GM21367 (cell line): Measurements from ENCODE around the gene GABRD.
A peak's percentile ranks its signal among the peaks of the same experiment; 100 is the strongest.

Source experiments
- ATAC-seq: cut with Tn5 transposase; IDR thresholded peaks from one replicate; pipeline ENCODE4 v1.9.1; 2021; ENCODE audit not compliant: unreplicated experiment

Gene GABRD

DNA sequence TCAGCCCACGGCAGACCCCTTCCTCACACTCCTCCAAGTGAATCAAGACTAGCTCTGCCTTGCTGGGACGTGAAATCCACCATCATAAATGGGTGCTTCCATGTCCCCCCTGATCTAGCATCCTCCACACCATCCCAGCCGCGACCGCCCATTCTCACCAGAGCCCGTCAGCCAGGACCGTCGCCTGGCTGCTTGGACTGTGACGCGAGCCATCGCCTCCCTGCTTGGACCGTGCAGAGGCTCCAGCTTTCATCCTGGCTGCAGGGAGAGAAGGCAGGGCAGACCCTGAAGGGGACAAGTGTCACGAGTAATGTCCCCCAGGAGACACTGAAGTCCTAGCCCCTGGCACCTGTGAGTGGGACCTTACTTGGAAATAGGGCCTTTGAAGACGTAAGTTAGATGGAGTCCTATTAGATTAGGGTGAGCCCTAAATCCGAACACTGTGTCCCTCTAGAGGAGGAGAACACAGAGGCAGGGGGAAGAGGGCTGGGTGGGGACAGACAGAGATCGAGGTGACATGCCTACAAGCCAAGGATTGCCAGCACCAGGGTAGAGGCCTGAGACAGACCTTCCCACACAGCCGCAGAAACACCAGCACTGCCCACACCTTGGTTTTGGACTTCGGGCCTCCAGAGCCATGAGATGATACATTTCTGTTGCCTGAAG lies 18.3 kb downstream of the GABRD start:
- ATAC-seq, result no peak

DNA sequence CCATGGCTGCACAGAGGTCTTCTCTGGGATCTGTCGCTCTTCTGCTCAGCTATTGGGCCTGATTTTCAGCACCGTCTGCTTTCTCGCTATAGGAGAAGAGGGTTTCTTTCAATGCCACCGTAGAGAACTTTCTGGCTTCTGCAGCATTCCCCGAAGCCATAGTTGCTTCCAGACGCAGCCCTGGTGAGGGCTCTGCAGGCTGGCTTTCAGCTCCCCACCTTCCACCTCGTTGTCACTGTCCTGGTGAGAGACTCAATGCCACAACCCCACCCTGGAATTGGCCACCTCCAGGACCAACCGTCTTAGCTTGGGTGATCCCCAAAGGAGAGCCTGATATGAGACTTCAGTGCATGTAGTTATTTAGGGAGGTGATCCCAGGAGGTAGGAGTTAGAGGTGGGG lies 19.1 kb downstream of the GABRD start:
- no peak for ATAC-seq

DNA sequence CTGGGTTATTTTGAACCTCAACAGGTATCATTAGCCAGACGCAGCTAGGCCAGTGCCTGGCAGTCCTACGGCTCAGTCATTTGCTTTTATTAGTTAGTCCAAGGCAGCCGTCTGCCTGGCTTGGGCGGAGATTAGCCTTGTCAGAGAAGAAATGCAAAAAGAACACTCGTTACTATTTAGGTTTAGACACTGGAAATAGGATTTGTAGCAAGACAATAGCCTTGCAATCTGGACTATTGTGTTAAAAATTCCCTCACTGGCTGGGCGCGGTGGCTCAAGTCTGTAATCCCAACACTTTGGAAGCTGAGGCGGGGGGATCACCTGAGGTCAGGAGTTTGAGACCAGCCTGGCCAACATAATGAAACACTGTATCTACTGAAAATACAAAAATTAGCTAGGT lies 20.1 kb downstream of the GABRD start:
- no peak for ATAC-seq

DNA sequence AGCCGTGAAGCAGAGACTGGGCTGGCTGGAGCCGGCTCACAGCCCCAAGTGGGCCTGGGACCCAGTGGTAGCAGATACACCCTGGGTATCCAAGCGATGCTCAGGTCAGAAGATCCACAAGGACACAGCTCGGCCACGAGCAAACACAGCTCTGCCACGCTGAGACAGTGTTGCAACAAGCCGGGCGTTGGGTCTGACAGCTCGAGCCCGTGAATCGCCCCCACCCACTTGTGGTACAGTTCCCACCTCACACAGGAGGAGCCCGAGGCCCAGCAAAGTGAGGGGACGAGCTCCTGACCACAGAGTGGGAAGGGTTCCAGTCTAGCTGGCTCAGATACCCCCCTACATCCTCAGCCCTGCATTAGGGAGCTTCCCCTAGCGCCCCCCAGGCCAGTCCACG lies 22.2 kb downstream of the GABRD start:
- ATAC-seq, result no peak

DNA sequence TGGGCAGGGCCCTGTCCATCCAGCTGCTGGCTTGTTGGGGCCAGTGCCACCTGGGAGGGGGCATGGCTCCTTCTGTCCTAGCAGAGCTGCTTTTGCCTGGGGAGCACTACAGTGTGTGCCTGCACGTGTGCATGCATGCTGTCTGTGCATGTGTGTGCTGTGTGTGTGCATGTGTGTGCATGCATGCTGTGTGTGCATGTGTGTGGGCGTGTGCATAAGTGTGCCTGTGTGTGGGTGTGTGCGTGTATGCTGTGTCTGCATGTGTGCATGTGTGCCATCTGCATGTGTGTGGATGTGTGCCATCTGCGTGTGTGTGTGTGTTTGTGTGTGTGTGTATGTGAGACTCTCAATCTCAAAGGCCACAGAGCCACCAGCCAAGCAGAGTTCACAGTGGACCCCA lies 22.7 kb downstream of the GABRD start:
- ATAC-seq, result no peak

DNA sequence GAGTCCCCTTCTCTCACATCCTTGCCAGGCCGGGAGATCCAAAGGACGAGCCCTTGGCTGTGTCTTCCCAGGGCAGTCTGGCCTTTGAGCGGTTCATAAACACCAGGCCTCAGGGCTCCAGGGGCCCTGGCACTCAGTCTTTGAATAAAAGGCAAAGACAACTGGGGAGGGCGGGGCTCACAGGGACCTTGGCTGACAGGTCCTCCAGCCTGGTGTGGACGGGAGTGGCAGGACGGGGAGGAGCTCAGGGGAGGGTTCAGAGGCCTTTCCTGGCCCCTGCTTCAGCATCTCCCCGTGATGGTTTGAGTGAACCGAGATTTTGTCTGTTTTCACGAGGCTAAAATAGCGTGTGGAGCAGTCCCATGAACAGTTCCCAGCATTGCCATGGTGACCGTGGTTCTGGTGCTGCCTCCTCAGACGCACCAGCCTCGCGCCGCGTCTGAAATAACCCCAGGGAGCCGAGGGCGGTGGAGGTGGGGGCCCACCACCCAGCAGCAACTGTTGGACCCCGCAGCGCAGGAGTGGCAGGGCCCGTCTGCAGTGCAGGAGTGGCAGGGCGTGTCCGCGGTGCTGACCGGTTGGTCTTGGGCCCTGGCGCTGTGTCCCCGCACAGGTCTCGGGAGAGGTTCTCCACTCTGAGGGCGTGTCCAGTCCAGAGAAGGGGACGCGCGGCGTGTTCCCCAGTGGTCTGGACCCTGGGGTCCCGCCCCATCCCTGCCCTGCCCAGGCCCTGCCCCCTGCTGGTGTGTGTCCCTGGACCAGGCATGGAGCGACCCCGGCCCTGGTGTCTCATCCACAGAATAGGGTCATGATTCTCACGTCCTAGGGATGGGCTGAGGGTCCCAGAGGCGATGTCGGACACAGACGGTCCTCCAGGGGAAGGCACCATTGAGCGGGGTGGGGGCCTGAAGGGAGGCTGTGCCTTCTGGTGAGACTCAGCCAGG lies 24.0 kb downstream of the GABRD start:
- ATAC-seq, result no peak

DNA sequence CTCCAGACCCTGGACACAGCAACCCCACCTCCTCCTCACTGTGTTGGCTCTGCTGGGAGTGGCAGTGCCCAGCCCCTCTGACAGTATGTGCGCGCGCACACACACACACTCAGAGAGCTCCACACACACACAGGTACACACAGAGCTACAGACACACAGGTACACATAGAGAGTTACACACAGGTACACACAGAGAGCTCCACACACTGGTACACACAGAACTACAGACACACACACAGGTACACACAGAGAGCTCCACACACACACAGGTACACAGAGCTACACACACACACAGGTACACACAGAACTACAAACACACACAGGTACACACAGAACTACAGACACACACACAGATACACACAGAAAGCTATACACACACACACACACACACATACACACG lies 24.7 kb downstream of the GABRD start:
- ATAC-seq, result no peak

DNA sequence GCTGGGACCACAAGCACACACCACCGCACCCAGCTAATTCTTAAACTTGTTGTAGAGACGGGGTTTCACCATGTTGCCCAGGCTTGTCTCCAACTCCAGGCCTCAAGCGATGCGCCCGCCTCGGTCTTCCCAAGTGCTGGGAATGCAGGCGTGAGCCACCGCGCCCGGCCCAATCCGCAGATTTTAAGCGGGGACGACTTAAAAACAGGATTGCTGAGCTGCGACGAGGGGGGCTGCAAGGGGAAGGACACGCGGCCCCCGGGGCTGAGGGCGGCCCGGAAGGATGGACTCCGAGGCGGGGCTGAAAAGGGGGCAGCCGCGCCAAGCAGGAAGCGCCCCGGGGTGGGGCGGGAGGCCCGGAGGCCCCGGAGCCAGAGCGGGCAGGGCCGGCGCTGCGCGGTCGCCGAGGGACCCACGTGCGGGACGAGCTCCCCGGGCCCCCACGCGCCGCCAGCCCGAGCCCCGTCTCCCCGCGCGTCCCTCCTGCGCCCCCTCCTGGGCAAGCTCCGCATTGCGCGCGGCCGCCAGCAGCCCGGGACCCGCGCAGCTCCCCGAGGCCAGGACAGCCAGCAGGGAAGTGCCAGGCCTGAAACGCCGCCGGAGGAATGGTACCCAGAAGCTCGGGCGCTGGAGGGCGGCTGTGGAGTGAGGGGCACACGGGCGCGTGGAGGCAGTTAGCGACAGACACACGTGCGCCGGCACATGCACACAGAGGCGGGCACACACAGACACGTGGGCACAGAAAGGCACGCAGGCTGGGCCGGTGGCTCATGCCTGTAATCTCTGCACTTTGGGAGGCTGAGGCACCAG lies 25.6 kb downstream of the GABRD start:
- peak; percentile 44 for ATAC-seq

DNA sequence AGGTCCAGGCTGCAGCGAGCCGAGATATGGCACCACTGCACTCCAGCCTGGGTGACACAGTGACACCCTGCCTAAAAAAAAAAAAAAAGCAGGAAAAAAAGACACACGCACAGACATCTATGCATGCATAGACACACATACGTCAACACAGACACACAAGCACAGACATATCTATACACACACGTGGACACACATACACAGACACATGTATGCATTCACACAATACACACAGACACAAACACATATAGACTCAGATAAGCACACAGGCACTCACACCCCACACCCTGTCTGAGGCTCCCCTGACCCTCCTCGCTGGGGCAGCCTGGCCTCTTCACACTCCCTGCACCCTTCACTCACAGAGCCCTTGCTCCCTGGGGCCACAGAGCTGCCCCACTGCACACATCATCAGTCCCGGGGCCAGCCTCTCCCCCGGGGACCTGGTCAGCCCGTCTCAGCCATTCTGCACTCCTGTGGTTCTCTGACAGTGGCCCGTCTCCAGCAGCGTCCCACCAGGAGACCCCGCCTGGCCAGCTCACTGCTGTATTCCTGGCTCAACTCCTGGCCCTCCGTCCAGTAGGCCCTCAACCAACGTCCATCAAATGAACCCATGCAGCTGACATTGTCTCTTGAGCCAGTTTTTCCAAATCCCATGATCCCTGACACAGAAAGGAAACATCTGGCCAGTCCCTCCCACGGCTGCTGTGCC lies 26.5 kb downstream of the GABRD start:
- ATAC-seq, result no peak

DNA sequence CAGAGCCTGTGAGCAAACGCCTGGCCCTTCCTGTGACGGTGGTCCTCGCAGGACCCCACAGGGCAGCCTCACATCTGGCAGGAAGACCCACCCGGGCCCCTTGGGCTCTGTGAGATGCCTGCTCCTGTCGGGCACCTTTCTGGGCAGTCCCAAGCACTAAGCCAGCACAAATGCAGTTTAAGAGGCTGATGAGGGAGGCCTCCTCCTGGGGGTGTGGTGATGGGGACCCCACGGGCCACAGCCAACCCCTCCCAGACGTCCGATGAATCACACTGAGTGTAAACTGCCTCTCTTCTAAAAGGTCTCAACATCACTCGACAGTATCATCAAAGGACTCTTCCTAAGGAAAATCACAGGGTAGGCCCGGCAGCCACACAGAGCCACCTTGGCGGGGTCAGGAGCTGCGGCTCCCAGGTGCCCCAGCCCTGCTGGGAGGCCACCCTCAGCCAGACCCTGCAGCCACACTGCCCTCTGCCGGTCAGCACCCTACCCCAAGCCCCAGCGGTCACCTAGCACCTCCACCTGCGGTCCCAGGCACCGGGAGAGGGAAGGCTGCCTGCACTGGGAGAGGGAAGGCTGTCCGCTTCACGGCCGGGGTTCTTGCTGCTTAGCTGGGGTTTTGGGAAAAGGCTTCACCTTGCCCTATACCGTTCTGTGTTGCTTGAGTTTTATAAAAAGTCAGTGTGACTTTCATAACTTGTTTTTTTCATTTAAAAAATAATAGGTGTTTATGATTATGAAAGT lies 27.2 kb downstream of the GABRD start:
- ATAC-seq, result no peak

DNA sequence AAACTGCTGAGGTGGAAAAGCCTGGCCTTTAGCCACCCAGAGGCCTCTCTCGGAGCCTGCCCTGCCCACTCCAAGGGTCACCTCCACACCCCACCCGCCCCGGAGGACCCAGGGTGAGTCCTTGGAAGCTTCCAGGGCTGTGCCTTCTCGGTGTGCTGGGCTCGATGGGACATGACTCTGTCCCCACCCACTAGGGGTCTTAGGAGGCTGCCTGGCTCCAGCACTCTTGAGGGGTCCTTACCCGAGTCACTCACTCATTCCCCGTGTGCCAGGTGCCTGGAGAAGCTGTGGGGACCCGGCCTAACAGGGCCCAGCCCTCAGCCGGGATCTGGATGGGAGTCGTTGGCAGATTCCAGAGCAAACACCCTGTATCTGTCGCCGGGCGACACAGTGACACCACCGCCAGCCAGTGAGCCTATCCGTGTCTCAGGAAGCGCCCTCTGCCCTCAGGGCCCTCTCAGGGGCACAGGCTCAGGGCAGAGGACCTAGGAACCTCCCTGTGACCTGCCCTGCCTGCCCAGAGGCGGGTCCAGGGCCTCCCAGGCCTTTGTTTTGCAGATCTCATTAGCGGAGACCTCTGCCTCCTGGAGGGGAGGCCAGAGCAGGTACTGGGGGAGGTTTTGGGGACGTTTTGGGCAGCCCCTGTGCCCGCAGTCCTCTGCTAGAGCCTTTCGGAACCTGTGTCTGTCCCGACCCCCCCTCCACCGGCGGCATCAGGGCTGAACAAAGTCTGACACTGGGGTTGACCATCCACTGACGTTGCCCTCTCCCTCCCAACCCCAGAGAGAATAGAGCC lies 28.0 kb downstream of the GABRD start:
- no peak for ATAC-seq

DNA sequence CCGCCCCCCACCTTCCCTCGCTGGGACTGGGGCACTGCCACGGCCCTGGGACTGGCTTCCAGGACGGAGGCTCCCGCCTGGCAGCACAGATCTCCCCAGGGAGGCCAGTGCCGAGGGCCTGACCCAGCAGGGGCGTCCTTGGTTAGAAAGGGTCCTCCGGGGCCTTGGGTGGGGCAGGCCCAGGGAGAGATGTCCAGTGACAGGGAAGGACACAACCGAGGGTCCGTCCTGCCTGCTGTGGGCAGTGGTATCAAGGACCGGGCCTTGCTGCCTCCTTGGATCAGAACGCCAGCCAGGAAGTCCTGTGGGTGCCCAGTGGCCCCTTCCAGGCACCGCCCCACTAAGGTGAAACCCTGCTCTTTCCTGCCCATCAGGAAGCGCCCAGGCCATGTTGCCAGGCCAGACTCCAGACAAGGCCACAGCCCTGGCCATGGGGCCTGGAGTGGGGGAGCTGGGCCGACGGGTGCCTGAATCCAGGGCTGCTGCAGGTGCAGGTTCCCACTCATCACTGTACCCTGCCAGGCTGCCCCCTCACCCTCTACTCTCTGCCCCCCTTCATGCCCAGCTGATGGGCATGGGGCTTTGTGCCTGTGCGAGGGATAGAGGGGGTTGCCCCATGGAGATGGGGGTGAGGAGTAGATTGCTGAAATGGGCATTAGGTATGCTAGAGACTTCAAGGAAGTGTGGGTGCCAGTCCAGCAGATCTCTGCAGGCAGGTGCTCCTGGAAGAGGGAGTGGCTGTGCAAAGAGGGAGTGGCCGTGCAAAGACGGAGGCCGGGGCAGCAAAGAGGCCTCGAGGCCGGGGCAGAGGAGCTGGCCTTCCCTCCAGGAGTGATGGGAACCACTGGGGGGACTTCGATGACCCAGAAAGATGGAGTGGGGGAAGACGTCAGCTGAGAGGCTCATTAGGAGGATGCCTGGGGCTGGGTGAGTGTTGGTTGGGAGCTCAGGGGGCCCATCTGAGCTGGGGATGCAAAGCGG lies 28.9 kb downstream of the GABRD start:
- no peak for ATAC-seq

DNA sequence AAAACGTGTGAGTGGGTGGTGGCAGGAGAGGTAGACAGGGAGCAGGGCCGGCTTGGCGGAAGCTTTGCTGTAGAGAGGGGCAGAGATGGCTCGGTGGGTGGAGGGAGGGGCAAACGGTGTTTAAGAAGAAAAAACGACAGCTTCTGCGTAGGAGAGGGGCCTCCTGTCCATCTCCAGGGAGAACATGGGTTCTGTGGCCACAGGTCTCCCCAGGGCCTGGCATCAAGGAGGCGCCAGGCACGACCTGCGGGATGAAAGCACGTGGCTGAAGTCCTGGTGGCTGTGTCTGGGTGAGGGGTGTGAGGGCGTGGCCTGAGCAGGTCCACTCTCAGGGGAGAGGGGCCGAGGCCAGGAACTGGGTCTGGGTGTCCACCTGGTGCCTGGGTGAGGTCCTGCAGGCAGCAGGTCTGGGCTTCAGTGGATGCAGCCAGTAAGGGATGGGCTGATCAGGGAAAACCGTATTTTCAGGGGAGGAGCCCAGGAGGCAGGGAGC lies 30.1 kb downstream of the GABRD start:
- no peak for ATAC-seq

DNA sequence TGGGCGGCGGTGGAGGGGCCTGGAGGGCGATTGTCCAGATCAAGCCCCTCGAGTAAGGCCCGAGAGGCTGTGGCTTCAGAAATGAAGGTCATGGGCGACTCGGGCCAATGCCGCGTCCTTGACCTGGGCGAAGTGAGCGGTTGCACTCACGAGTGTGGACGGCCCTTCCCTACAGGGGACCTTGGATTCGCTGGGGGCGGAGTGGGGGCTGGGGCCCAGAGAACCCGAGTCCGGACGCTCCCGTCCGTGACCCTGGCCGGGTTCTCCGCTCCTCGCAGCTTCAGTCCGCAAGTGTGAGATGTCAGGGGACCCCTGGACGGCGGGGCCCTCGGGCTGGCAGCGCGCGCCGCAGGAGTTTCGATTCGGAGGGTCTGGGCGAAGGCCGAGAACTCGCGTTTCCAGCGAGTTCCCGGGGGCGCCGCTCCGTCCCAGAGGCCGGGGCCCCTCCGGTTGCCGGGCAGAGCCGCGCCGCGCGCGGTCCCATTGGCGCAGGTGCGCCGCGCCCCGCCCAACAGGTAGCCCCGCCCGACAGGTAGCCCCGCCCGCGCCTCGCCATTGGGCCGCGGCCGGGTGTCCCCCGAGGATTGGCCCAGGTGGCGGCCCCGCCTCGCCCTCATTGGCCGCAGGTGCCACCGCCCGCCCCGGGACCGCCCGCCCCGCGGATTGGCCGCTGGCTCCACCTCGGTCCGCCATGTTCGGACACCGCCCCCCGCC lies 30.7 kb downstream of the GABRD start, which contains the start of gene PRKCZ:
Gene PRKCZ, plus strand, starts transcription at position 694 of the 714 bp plus-strand sequence. CDS start 220 bp downstream, outside the sequence.
- peak; percentile 66 for ATAC-seq

DNA sequence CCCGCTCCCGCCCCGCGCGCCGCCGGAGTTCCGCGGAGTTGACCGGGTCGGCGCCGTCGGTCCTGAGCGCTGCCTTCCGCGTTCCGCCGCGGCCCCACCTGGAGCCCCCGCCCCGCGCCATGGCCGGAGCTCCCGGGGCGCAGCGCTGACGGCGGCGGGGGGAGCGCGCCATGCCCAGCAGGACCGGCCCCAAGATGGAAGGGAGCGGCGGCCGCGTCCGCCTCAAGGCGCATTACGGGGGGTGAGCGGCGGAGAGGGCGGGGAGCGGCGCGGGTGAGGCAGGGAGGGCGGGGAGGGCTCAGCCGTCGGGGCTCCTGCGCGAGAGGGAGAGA lies 31.3 kb downstream of the GABRD start:
- no peak for ATAC-seq

DNA sequence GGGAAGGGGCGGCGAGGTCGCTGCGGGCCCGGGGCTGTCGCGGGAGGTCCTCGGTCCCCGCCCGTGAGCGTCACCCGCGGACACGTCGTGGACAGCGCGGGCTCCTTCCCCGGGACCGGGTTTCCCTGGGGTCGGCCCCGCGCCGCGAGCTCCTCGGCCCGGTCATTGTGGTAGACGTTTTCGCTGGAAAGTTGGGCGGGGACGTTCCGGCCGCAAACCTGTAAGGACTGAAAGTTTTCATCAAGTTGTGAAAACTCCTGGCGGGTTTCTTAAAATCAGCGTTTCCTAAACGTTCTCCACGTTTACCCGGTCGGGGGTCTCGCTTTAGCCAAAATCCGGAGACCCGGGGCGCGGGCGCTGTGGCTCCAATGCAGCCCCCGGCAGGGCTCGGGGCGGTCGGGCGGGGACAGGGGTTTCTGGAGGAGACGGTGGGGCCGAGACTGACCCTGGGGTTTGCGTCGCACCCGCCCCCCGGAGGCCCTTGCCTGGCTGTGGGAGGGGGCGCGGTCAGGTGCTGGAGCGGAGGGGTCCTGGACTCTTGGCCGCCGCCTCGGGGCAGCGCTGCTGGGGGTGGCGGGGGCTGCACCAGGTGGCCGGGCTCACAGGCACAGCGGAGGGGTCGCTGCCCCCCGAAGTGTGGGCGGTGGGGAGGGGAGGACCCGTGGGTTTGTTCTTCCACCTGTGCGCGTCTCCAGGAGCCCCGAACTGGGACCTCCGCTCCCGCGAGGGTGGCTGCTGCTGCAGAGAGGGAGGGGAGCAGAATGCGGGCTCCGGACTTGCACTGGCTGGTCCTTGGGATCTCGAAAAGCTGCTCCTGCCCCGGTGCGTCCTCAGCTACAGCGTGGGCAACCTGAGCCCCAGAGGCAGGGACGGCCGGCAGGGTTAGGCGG lies 31.9 kb downstream of the GABRD start:
- no peak for ATAC-seq
